ENCODE measurements around the gene PSMB8. TPM values are rescaled to one million over a fixed set of nuclear protein-coding genes. Genes with fewer than 3 reads are reported as not detected.
"Not testable (repeated sequence)": the region's sequence is repeated elsewhere in the genome, so short reads cannot be mapped to it uniquely, and the experiment has no call there.

Gene PSMB8
- total and polyA plus RNA-seq, 7 donors, result 7.0 to 19.2 (median 10.3) TPM

- Histone ChIP-seq H3K27ac (no peak overlapping the region), H3K4me1 (no peaks in the 10 kb centered on the region), H3K9me3 (no peaks in the 10 kb centered on the region), H3K36me3 (ENCODE audit: insufficient read depth in 1 of 2, low read depth in 1 of 2) (no peaks in the 10 kb centered on the region), H3K4me3 (no peak overlapping the region), H3K27me3 (ENCODE audit: insufficient read depth in 3 of 3, low read length in 2 of 3) (no peaks in the 10 kb centered on the region)
- WGBS, 3 donors, result 0 to 40% (median 38%) methylated on average over 1 of the region's 1 CpG
- intact Hi-C loops (cut with DNase I), result no loop called here
- ATAC-seq (no peak), DNase-seq (no peak)
- no peak for TF ChIP-seq CTCF (IDR thresholded peaks at IDR 0.05)
Measured at GRCh38 chr6:32882879-32883250, 39.0 kb upstream of the PSMB8 start.

- H3K9me3 ChIP-seq; H3K27ac ChIP-seq; H3K36me3 ChIP-seq (ENCODE audit: insufficient read depth in 1 of 2, low read depth in 1 of 2); H3K4me3 ChIP-seq; H3K4me1 ChIP-seq; H3K27me3 ChIP-seq (ENCODE audit: insufficient read depth in 3 of 3, low read length in 2 of 3); ATAC-seq; DNase-seq; intact Hi-C loops (cut with DNase I): not testable (repeated sequence)
- WGBS, 3 donors, result 65 to 84% (median 76%) methylated on average over 3 of the region's 3 CpGs
Measured at GRCh38 chr6:32880962-32881361, 37.1 kb upstream of the PSMB8 start.

GRCh38 chr6:32879691-32880090 is 35.8 kb upstream of the PSMB8 start:
- DNase-seq, result peak in 1 of 2 donors; percentile 53
- no peaks in the 10 kb centered on the region for H3K36me3 ChIP-seq (ENCODE audit: insufficient read depth in 1 of 2, low read depth in 1 of 2)
- no peak overlapping the region for H3K27ac ChIP-seq
- no peaks in the 10 kb centered on the region for H3K9me3 ChIP-seq
- no peak for ATAC-seq
- H3K4me3 ChIP-seq, result no peak overlapping the region
- H3K27me3 ChIP-seq (ENCODE audit: insufficient read depth in 3 of 3, low read length in 2 of 3), result no peaks in the 10 kb centered on the region
- no peaks in the 10 kb centered on the region for H3K4me1 ChIP-seq
- 46 to 55% (median 50%) methylated on average over 35 of the region's 35 CpGs for WGBS, 3 donors
- TF ChIP-seq CTCF (IDR thresholded peaks at IDR 0.05), result no peak
- intact Hi-C loops (cut with DNase I), result loop anchor here in 1 of 2 donors (10.0 kb wide), 1 partner anchor 175 kb away; no protein-coding TSS in a partner anchor

GRCh38 chr6:32876603-32877002 is 32.8 kb upstream of the PSMB8 start:
- no peak for TF ChIP-seq CTCF (IDR thresholded peaks at IDR 0.05)
- Histone ChIP-seq H3K4me1 (no peaks in the 10 kb centered on the region), H3K4me3 (no peak overlapping the region), H3K27ac (no peak overlapping the region), H3K36me3 (ENCODE audit: insufficient read depth in 1 of 2, low read depth in 1 of 2) (no peaks in the 10 kb centered on the region), H3K27me3 (ENCODE audit: insufficient read depth in 3 of 3, low read length in 2 of 3) (peaks cover 0 to 9% (median 0%) of the 10 kb centered on the region in 3 donors), H3K9me3 (peaks cover 5% of the 10 kb centered on the region)
- 92 to 97% (median 96%) methylated on average over 2 of the region's 2 CpGs for WGBS, 3 donors
- ATAC-seq, result no peak
- intact Hi-C loops (cut with DNase I), result loop anchor here in 1 of 2 donors (10.0 kb wide), 1 partner anchor 172 kb away; no protein-coding TSS in a partner anchor
- DNase-seq, result no peak

GRCh38 chr6:32873947-32874346 is 30.1 kb upstream of the PSMB8 start:
- intact Hi-C loops (cut with DNase I), result loop anchor here in 1 of 2 donors (10.0 kb wide), 1 partner anchor 169 kb away; no protein-coding TSS in a partner anchor
- 0 to 53% (median 31%) methylated on average over 1 of the region's 1 CpG for WGBS, 3 donors
- not testable (repeated sequence) for ATAC-seq

More at GRCh38 chr6:32873947-32874346, 30.1 kb upstream of the PSMB8 start:
- not testable (repeated sequence) for H3K4me3 ChIP-seq; H3K27ac ChIP-seq; H3K9me3 ChIP-seq; H3K36me3 ChIP-seq (ENCODE audit: insufficient read depth in 1 of 2, low read depth in 1 of 2); DNase-seq; H3K4me1 ChIP-seq
- peaks cover 0 to 13% (median 0%) of the 10 kb centered on the region in 3 donors for H3K27me3 ChIP-seq (ENCODE audit: insufficient read depth in 3 of 3, low read length in 2 of 3)

All from psoas muscle (tissue), 8 donors.